HCT116 (cell line): ENCODE results near the gene VASH2. TPM values are rescaled to one million over a fixed set of nuclear protein-coding genes. Genes with fewer than 3 reads are reported as not detected.

ENCODE experiments used
- ATAC-seq: fragments of 200-7000 bp; cut with Tn5 transposase; 2 replicates; pipeline ENCODE4 v1.9.1; 2020; ENCODE audit warnings: mild to moderate bottlenecking, moderate library complexity
- BruUV-seq: library from RNA; stranded (reverse); fragments of 400-500 nt; replicated peaks from 2 replicates; lab custom pipeline; 2021; lab: Mats Ljungman, UMichigan
- CTCF ChIA-PET: fragments of 300-600 bp; sonication (Branson Sonifier 250); formaldehyde crosslinking; loops from one replicate; lab custom pipeline; 2021; ENCODE audit warnings: antibody characterized with exemption; lab: Charles Lee
- POLR2A ChIA-PET: fragments of 300-600, 350-600 bp; sonication (Branson Sonifier 250); formaldehyde crosslinking; loops from one replicate; lab custom pipeline; 2021; ENCODE audit warnings: antibody characterized with exemption; lab: Charles Lee
- RAD21 ChIA-PET, 2 experiments: fragments of 300-600 bp; sonication (Branson Sonifier 250); formaldehyde crosslinking; loops; one replicate each; lab custom pipeline; 2023; ENCODE audit warnings: low total read pairs in 2 of 2; ENCODE audit not compliant: uncharacterized antibody in 2 of 2, unreplicated experiment in 2 of 2, low non-redundant PET in 1 of 2; lab: Charles Lee
- DNase-seq: peaks from one replicate; pipeline ENCODE4 v3.0.0-alpha.2; 2010; ENCODE audit warnings: low read depth, low spot score
- H2AFZ ChIP-seq: fragments of 200-600 bp; shearing (Covaris generic), sonication (generic); 2 replicates; pipeline ENCODE4 v1.6.1; 2017; ENCODE audit warnings: low read depth, mixed run types, mixed read lengths, antibody characterized with exemption, low read length; ENCODE audit not compliant: poor library complexity, severe bottlenecking
- H3K27ac ChIP-seq: 2 replicates; pipeline ENCODE4 v1.5.1; 2012; ENCODE audit warnings: low read depth, low read length
- H3K27me3 ChIP-seq: fragments of 200-600 bp; sonication (generic); 2 replicates; pipeline ENCODE4 v1.6.1; 2016; ENCODE audit warnings: mixed run types, low read length, mixed read lengths; ENCODE audit not compliant: insufficient read depth
- H3K36me3 ChIP-seq, 2 experiments: fragments of 200-500 bp in 1 of 2; fragments of 200-600 bp in 1 of 2; sonication (Bioruptor generic) in 1 of 2; sonication (generic) in 1 of 2; 2 replicates each; pipeline versions ENCODE4 v1.5.1 to v1.6.1; 2014 to 2016; ENCODE audit warnings: low read length in 2 of 2, inconsistent platforms in 1 of 2, mixed read lengths in 1 of 2, mixed run types in 1 of 2; ENCODE audit not compliant: insufficient read depth in 2 of 2, control insufficient read depth in 1 of 2
- H3K4me1 ChIP-seq, 2 experiments: fragments of 200-600 bp in 1 of 2; sonication (generic) in 1 of 2; 2 replicates each; pipeline versions ENCODE4 v1.5.1 to v1.6.1; 2012 to 2017; ENCODE audit warnings: low read length in 2 of 2, inconsistent platforms in 1 of 2, mild to moderate bottlenecking in 1 of 2, mixed read lengths in 1 of 2, mixed run types in 1 of 2, moderate library complexity in 1 of 2; ENCODE audit not compliant: insufficient read depth in 2 of 2, control insufficient read depth in 1 of 2
- H3K4me2 ChIP-seq: fragments of 200-600 bp; sonication (generic); 2 replicates; pipeline ENCODE4 v1.6.1; 2017; ENCODE audit warnings: mixed run types, low read length, mixed read lengths
- H3K4me3 ChIP-seq, 2 experiments: fragments of 200-600 bp in 1 of 2; sonication (generic) in 1 of 2; replicated peaks in 1 of 2; 2 replicates each; pipeline ENCODE4 v1.5.1; 2011 to 2016; ENCODE audit warnings: low read length in 2 of 2, control low read depth in 1 of 2, low read depth in 1 of 2, mild to moderate bottlenecking in 1 of 2, mixed read lengths in 1 of 2, mixed run types in 1 of 2
- H3K79me2 ChIP-seq: fragments of 200-600 bp; sonication (generic); 2 replicates; pipeline ENCODE4 v1.6.1; 2017; ENCODE audit warnings: mild to moderate bottlenecking, mixed run types, low read length, moderate library complexity, mixed read lengths; ENCODE audit not compliant: insufficient read depth
- H3K9ac ChIP-seq: fragments of 200-600 bp; sonication (generic); 2 replicates; pipeline ENCODE4 v1.6.1; 2016; ENCODE audit warnings: low read length, mixed read lengths
- H3K9me2 ChIP-seq: fragments of 200-600 bp; sonication (generic), shearing (Covaris generic); 2 replicates; pipeline ENCODE4 v1.6.1; 2017; ENCODE audit warnings: mixed run types, mild to moderate bottlenecking, moderate library complexity; ENCODE audit not compliant: insufficient read depth
- H3K9me3 ChIP-seq, 2 experiments: fragments of 200-500 bp in 1 of 2; fragments of 200-600 bp in 1 of 2; sonication (Bioruptor generic) in 1 of 2; sonication (generic) in 1 of 2; 2 replicates each; pipeline ENCODE4 v1.6.1; 2014 to 2017; ENCODE audit warnings: low read length in 2 of 2, mixed read lengths in 2 of 2, inconsistent platforms in 1 of 2, low read depth in 1 of 2, mild to moderate bottlenecking in 1 of 2, mixed run types in 1 of 2, moderate library complexity in 1 of 2; ENCODE audit not compliant: control insufficient read depth in 1 of 2, insufficient read depth in 1 of 2
- H4K20me1 ChIP-seq: fragments of 200-600 bp; sonication (generic), shearing (Covaris generic); 2 replicates; pipeline ENCODE4 v1.6.1; 2017; ENCODE audit warnings: mixed run types, mild to moderate bottlenecking, moderate library complexity; ENCODE audit not compliant: insufficient read depth
- CBX3 ChIP-seq: IDR thresholded peaks from 2 replicates; pipeline ENCODE4 v1.6.1; 2012; ENCODE audit warnings: low read depth
- CEBPB ChIP-seq: IDR thresholded peaks from 2 replicates; pipeline ENCODE4 v1.6.1; 2012; ENCODE audit warnings: low read depth
- ELF1 ChIP-seq: IDR thresholded peaks from 2 replicates; pipeline ENCODE4 v1.6.1; 2012; ENCODE audit warnings: low read depth, borderline replicate concordance
- EZH2phosphoT487 ChIP-seq: fragments of 200-600 bp; IDR thresholded peaks from 2 replicates; pipeline ENCODE4 v1.6.1; 2018; ENCODE audit warnings: antibody characterized with exemption, borderline replicate concordance
- SRF ChIP-seq: IDR thresholded peaks from 2 replicates; pipeline ENCODE4 v1.6.1; 2012; ENCODE audit warnings: low read depth
- ZBTB33 ChIP-seq: IDR thresholded peaks from 2 replicates; pipeline ENCODE4 v1.6.1; 2011; ENCODE audit warnings: mild to moderate bottlenecking, low read length, moderate library complexity; ENCODE audit not compliant: insufficient replicate concordance; ENCODE audit errors: extremely low read depth
- ZNF274 ChIP-seq: fragments of 200-500 bp; sonication (Bioruptor generic); IDR thresholded peaks from 2 replicates; pipeline ENCODE4 v1.6.1; 2014; ENCODE audit warnings: mild to moderate bottlenecking, low read depth, low read length, inconsistent platforms
- intact Hi-C: fragments of 100-400 bp; cut with micrococcal nuclease; formaldehyde crosslinking; loops from 2 replicates; pipeline ENCODE4 v1.10.0; 2022
- total RNA-seq: library from RNA; stranded (reverse); gene quantifications from one replicate; pipeline ENCODE4 v1.2.1, GENCODE V29; 2021; ENCODE audit not compliant: unreplicated experiment
- TF ChIP-seq, protein P1 (sequence below): IDR thresholded peaks from 2 replicates; pipeline ENCODE4 v1.6.1; 2012; ENCODE audit warnings: low read depth

The VASH2 gene
- total RNA-seq, 1 experiment from 2014 or later: 5.7 TPM

- ChIA-PET POLR2A (no interaction called here), RAD21 (no interaction called here), CTCF (no interaction called here)
- no peak overlapping the region for H3K9ac ChIP-seq
- H2AFZ ChIP-seq: no peak overlapping the region
- H3K9me2 ChIP-seq: no peaks in the 10 kb centered on the region
- no peaks in the 10 kb centered on the region for H3K9me3 ChIP-seq
- no TSS peak for BruUV-seq
- H3K79me2 ChIP-seq: no peaks in the 10 kb centered on the region
- H3K27me3 ChIP-seq: no peaks in the 10 kb centered on the region
- no peak overlapping the region for H3K27ac ChIP-seq
- intact Hi-C loops: no loop called here
- H3K36me3 ChIP-seq: no peaks in the 10 kb centered on the region; a peak in 1 of 4 replicates
- no peak overlapping the region for H3K4me2 ChIP-seq
- no peaks in the 10 kb centered on the region for H3K4me1 ChIP-seq
- no peak overlapping the region for H3K4me3 ChIP-seq
- DNase-seq (no peak), ATAC-seq (no peak)
- no peak for TF ChIP-seq CEBPB
- no peak for TF ChIP-seq EZH2phosphoT487
- TF ChIP-seq SRF: no peak
- no peak for TF ChIP-seq ZNF274
- no peak for TF ChIP-seq CBX3
- TF ChIP-seq, protein P1, sequence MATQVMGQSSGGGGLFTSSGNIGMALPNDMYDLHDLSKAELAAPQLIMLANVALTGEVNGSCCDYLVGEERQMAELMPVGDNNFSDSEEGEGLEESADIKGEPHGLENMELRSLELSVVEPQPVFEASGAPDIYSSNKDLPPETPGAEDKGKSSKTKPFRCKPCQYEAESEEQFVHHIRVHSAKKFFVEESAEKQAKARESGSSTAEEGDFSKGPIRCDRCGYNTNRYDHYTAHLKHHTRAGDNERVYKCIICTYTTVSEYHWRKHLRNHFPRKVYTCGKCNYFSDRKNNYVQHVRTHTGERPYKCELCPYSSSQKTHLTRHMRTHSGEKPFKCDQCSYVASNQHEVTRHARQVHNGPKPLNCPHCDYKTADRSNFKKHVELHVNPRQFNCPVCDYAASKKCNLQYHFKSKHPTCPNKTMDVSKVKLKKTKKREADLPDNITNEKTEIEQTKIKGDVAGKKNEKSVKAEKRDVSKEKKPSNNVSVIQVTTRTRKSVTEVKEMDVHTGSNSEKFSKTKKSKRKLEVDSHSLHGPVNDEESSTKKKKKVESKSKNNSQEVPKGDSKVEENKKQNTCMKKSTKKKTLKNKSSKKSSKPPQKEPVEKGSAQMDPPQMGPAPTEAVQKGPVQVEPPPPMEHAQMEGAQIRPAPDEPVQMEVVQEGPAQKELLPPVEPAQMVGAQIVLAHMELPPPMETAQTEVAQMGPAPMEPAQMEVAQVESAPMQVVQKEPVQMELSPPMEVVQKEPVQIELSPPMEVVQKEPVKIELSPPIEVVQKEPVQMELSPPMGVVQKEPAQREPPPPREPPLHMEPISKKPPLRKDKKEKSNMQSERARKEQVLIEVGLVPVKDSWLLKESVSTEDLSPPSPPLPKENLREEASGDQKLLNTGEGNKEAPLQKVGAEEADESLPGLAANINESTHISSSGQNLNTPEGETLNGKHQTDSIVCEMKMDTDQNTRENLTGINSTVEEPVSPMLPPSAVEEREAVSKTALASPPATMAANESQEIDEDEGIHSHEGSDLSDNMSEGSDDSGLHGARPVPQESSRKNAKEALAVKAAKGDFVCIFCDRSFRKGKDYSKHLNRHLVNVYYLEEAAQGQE: no peak
- no peak for TF ChIP-seq ZBTB33
- TF ChIP-seq ELF1: no peak
- TF ChIP-seq, all 23 proteins: peak for 0
- H4K20me1 ChIP-seq: no peaks in the 10 kb centered on the region
Measured at GRCh38 chr1:212981571-212982328, 31.4 kb downstream of the VASH2 start.
